ENCODE measurements around the gene KLK8. TPM values are rescaled to one million over a fixed set of nuclear protein-coding genes. Genes with fewer than 3 reads are reported as not detected.

KLK8 gene
- polyA plus RNA-seq, 3 donors = not detected

- H3K79me2 ChIP-seq (ENCODE audit: insufficient read depth, low read length) = no peaks in the 10 kb centered on the region
- no peak overlapping the region for H3K4me2 ChIP-seq (replicated peaks; ENCODE audit: extremely low read depth, low read length, poor library complexity, severe bottlenecking)
- H3K4me3 Mint-ChIP-seq = no peak overlapping the region
- peaks cover 3 to 11% (median 10%) of the 10 kb centered on the region in 3 donors for H3K27me3 Mint-ChIP-seq (ENCODE audit: low read depth in 3 of 3)
- no peaks in the 10 kb centered on the region for H4K20me1 ChIP-seq (ENCODE audit: insufficient read depth, low read length)
- H3K27ac ChIP-seq (ENCODE audit: low read depth in 1 of 2, low read length in 2 of 2) = no peak overlapping the region
- H3K9ac ChIP-seq (ENCODE audit: insufficient read depth, low read length, poor library complexity, severe bottlenecking) = no peak overlapping the region
- no peak overlapping the region for H3K27ac Mint-ChIP-seq
- H2AFZ ChIP-seq (ENCODE audit: insufficient read depth, low read depth, low read length, poor library complexity, severe bottlenecking) = no peak overlapping the region
- no peaks in the 10 kb centered on the region for H3K36me3 Mint-ChIP-seq
- DNase-seq = no peak
- no peaks in the 10 kb centered on the region for H3K4me1 ChIP-seq (ENCODE audit: control insufficient read depth in 1 of 2, insufficient read depth in 2 of 2, low read length in 2 of 2)
- H3K4me3 ChIP-seq (replicated peaks in 1 of 3; ENCODE audit: low read depth in 2 of 3, low read length in 3 of 3) = no peak overlapping the region
- no peaks in the 10 kb centered on the region for H3K27me3 ChIP-seq (ENCODE audit: control insufficient read depth in 2 of 2, insufficient read depth in 2 of 2, low read length in 2 of 2)
- H3K36me3 ChIP-seq (replicated peaks in 1 of 2; ENCODE audit: control insufficient read depth in 1 of 2, insufficient read depth in 2 of 2, low read length in 2 of 2) = no peaks in the 10 kb centered on the region
- H3K9me3 ChIP-seq (replicated peaks in 1 of 2; ENCODE audit: control insufficient read depth in 1 of 2, insufficient read depth in 1 of 2, low read length in 2 of 2) = peaks cover 0 to 4% of the 10 kb centered on the region in 2 donors
- no peak for TF ChIP-seq CTCF (IDR thresholded peaks at IDR 0.05)
- WGBS (ENCODE audit: insufficient coverage) = 82% methylated on average over 4 of the region's 4 CpGs
- intact Hi-C loops (cut with micrococcal nuclease) = no loop called here
- peaks cover 3 to 12% (median 8%) of the 10 kb centered on the region in 7 donors for H3K9me3 Mint-ChIP-seq
- H3K4me1 Mint-ChIP-seq = no peaks in the 10 kb centered on the region
Measured at GRCh38 chr19:50947123-50947522, 54.3 kb downstream of the KLK8 start.

Other genes starting within 250 kb of the KLK8 start
- not detected for gene GPR32, start 231.1 kb downstream of the KLK8 start, polyA plus RNA-seq
- not detected for gene ACP4, start 211.2 kb downstream of the KLK8 start, polyA plus RNA-seq
- gene KLK1, start 177.8 kb downstream of the KLK8 start, polyA plus RNA-seq = under 1 TPM in 2 of 3 donors, not detected in 1; 0.66 to 0.72 TPM
- not detected for gene KLK15, start 168.0 kb downstream of the KLK8 start, polyA plus RNA-seq
- not detected for gene KLK3, start 146.7 kb downstream of the KLK8 start, polyA plus RNA-seq
- gene KLK2, start 128.2 kb downstream of the KLK8 start, polyA plus RNA-seq = not detected
- gene KLK4, start 90.2 kb downstream of the KLK8 start, polyA plus RNA-seq = not detected
- not detected for gene KLK5, start 48.6 kb downstream of the KLK8 start, polyA plus RNA-seq
- not detected for gene KLK6, start 32.0 kb downstream of the KLK8 start, polyA plus RNA-seq
- gene KLK7, start 17.7 kb downstream of the KLK8 start, polyA plus RNA-seq = not detected
- not detected for gene KLK10, start 18.1 kb upstream of the KLK8 start, polyA plus RNA-seq
- not detected for gene KLK11, start 25.0 kb upstream of the KLK8 start, polyA plus RNA-seq
- not detected for gene KLK12, start 33.4 kb upstream of the KLK8 start, polyA plus RNA-seq
- gene KLK13, start 63.5 kb upstream of the KLK8 start, polyA plus RNA-seq = not detected
- gene KLK14, start 81.3 kb upstream of the KLK8 start, polyA plus RNA-seq = under 1 TPM in 1 of 3 donors, not detected in 2; 0.29 TPM
- 1 to 10 TPM in 2 of 3 donors, under 1 TPM in 1; 0.75 to 3.0 (median 2.9) TPM for gene CTU1, start 106.8 kb upstream of the KLK8 start, polyA plus RNA-seq
- gene SIGLEC9, start 123.3 kb upstream of the KLK8 start, polyA plus RNA-seq = 100 to 1,000 TPM in 2 of 3 donors, 10 to 100 TPM in 1; 87.5 to 137 (median 133) TPM
- gene SIGLEC7, start 140.7 kb upstream of the KLK8 start, polyA plus RNA-seq = 10 to 100 TPM; 71.8 to 93.3 (median 82.0) TPM
- gene CD33, start 223.5 kb upstream of the KLK8 start, polyA plus RNA-seq = 100 to 1,000 TPM; 229 to 360 (median 264) TPM
- under 1 TPM in 1 of 3 donors, not detected in 2; 0.16 TPM for gene SIGLECL1, start 249.5 kb upstream of the KLK8 start, polyA plus RNA-seq